Kidney glomerular epithelial cell (primary cell): ENCODE results near the gene LRRC47.

Experiments used
- DNase-seq: peaks from one replicate; lab custom pipeline; 2025; lab: John Stamatoyannopoulos, UW

LRRC47 gene

GRCh38 chr1:3732434-3733093 is 63.7 kb downstream of the LRRC47 start:
- DNase-seq: no peak

GRCh38 chr1:3731583-3732433 is 64.5 kb downstream of the LRRC47 start:
- DNase-seq: no peak

- no peak for DNase-seq
Observed at GRCh38 chr1:3730543-3731247, 65.6 kb downstream of the LRRC47 start.

DNA sequence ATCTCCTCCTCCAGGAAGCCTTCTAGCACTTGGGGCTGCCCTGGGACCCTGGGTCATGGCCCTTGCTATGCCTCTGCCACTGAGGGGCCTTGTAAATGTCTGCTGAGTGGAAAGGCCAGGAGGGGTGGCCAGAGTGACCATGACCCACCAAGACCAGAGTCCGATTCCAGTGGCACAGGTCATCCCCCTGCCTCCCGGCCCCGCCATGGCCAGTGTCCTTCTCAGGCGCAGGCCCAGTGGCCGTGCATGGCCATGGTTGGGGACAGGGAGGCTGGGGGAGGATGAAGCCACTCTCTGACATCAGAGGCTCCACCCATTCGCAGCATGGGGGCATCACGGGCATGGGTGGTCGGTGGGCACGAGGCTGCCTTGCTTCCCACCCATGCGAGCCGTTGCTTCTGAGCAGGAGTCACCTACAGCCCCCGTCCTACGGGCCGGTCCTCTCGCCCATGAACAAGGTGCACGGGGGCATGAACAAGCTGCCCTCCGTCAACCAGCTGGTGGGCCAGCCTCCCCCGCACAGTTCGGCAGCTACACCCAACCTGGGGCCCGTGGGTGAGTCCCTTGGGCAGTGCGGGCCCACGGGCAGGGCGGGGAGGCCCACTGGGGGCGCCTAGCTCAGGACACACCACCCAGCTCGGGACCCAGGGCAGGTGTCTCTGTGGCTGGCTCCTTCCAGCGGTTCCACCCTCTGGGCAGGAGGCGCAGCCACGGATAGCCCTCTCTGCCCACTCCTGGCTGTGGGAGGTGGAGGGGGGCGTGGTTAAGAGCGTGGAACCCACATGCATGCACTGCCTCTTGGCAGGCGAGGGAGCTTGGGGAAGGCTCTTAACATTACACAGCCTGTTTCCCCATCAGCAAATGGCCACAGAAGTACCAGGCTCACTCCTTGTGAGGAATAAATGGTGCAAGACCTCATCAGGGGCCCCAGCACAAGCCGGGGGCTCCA is 66.4 kb downstream of the LRRC47 start:
- DNase-seq: no peak
